Stimulated activated CD4-positive, alpha-beta T cell treated with anti-CD3 and anti-CD28 coated beads, Interleukin-4, amount 100 ng/mL, for 1 hour (primary cell): ENCODE measurements around the gene COL9A1.

ENCODE experiments used
- DNase-seq: peaks from one replicate; pipeline ENCODE4 v3.0.0-alpha.2; 2020

COL9A1 gene

DNA sequence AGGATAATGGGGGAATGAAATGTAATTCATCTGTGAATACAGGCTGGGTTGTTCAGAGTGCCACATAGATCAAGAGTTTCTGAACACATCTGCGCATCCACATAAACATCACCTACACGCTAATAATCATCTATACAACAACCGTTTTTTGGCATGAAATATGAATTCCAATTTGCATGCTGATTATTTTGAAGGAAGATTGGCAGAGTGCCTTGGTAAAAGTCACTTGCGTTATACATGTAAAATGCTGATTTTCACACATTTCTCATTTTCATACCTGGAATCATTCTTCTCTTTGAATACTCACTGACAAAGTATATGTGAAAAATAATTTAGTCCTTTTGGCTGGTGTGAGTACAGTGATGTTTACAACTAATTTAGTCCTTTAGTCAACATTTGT, 17.7 kb downstream of the COL9A1 start:
- DNase-seq, result no peak

DNA sequence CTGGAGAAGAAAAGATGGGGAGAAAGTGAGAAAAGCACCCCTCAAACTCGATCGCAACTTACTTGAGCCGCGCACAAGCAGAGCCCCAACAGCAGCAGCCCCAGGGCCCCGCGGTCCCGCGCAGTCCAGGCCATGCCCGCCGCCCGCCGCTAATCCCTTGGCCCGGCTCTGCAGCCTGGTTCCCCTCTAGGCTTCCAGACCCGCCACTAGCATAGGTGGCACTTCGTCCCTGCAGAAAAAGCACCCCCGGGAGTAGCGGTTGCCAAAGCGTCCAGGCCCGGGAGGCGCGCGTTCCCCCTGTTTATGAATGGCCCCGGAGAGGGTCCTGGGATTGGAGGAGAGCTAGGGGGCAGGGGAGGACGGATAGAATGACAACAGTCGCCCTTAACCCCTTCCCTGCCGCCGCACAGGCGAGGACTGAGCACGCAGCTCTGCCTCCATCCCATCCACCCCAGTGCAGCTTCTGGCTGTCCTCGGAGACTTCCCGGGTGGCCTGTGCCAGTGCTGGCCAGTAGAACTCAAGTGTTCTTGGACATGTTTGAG, 19.9 kb downstream of the COL9A1 start:
- DNase-seq, result no peak

DNA sequence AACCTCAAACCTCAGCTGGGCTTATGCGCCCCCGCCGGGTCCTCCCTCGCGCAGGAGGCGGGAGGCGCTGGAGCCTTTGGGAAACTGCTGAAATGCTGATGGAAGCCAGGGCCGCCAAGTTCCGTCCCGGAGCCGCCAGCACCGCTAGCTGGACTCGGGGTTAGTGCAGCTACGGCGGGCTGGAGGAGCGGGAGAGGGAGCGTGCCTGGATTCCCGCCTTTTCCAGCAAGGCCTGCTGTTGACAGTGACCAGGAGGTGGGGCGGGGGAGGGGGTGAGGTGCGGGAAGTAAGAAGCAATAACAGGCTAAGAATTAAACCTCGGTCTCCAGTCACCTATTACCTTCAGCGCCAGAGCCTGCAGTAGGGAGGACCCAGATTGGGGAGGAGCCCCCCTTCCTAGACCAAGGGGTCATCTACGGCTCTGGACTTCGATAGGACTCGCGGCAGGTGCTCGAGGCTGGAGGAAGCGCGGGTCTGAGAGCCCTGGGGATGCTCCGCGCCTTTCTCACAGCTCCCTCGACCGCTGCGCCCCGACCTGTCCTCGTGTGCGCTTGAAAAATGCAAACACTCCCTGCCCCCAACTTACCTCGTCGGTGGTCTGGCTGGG, 20.5 kb downstream of the COL9A1 start:
- no peak for DNase-seq

DNA sequence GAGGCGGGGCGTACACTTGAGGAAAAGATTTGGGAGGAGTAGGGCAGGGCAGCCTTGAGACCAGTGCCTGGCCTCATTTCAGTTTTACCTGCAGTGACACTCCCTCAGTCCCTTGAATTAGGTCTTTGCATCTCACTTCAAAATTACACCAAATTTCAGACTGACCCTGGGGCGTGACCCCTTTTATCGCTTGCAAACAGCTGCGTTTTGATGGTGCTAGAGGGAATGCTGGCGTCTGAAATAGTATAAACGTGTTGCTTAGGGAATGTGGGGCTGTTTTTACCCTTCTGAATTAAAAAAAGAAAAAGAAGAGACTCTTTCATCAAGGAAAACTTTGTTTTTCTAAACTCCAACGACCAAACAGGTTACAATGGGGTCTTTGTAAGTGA, 21.0 kb downstream of the COL9A1 start:
- DNase-seq, result no peak

DNA sequence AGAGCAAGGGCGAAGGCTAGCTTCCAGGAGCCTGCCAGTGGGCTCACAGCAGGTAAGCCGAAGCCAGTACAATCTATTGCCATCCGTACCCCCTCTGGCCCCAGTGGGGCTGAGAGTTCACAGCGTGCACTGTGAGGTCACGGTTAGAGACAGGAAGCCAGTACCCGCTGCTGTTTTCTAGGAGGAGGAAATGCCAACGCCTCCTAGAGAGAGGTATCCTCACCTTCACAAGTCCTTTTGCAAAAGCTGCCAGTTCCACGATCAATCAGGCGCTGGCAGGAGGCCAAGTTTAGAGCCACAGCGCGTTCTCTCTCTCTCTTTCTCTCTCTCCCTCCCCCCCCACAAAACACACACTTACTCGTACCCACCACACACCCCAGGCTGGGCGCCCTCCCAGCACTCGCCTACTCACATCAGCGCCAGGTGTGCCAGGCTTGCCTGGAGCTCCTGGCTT, 22.5 kb downstream of the COL9A1 start:
- no peak for DNase-seq

DNA sequence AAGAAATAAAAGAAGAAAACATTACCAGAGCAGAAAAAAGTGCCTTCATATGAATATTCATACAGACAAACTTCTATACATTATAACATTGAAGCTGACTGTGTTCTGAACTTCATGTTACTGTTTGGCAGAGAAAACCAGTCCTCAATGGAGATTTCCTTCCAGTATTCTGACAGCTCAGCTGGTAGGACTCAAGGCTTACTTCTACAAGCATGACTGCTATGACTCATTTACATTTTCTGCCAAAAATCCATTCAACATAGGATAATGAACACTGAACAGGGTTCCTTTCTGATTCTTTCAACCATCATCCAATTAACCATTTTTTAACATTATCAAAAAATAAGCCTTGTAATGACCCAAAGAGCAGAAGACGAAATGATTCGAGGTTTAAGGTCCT, 25.4 kb downstream of the COL9A1 start:
- no peak for DNase-seq

DNA sequence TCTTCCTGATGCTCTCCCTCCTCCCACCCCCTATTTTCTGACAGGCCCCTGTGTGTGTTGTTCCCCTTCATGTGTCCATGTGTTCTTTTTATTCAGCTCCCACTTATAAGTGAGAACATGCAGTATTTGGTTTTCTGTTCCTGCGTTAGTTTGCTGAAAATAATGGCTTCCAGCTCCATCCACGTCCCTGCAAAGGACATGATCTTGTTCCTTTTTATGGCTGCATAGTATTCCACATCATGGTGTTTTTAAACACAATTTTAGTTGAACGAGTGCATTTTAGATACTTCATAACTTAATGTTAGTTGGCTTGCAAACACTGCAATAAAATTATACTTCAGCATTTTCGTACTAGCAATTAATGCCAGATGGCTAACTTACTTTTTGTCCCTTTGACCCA, 28.5 kb downstream of the COL9A1 start:
- DNase-seq, result no peak

DNA sequence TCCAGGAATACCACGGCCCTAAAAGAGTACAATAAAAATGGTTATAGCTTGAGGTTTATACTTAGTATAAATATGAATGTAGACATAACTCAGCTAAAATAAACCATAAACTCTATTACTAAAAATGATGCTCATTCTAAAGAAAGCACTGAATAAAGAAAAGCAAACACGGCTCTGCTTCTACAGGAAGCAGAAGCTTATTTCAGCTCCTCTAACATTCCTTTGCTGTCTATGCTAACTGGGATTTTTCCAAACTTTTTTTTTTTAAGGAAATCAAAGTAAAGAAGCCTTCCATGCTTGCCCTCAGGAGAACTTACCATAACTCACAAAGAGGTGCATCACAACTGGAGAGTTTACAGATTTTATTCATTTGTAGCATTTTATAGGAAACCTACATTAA, 30.8 kb downstream of the COL9A1 start:
- no peak for DNase-seq

DNA sequence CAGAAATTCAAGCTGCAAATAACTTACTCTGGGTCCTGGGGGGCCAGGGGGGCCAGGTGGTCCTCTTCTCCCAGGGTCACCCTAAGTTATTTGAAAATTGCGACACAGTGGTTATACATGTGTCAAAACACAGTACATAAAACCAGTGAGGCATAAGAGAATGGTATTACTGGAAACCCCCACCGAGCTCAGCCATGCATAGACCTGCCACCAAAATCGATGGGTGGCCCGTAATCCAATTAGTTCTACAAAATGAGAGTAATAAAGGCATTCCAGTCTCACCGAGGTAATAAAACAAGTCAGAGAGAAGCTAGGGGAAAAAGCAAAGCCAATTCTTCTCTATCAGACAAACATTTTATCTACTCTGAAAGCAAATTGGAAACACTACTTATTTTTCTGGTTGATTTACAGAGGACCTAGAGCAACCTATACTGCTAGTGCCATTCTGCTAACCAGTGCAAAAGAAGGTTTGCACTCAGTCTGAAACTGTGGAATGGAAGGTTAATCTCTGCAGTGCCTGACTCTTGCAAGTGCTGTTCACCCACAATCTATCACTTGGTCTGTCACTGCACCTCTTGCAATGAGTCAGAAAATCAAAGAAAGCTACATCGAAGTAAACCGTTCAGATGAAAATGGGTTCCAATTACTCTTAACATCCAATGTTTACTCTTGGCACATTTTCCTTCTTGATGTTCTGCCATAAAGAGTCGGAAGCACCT, 32.4 kb downstream of the COL9A1 start:
- no peak for DNase-seq

DNA sequence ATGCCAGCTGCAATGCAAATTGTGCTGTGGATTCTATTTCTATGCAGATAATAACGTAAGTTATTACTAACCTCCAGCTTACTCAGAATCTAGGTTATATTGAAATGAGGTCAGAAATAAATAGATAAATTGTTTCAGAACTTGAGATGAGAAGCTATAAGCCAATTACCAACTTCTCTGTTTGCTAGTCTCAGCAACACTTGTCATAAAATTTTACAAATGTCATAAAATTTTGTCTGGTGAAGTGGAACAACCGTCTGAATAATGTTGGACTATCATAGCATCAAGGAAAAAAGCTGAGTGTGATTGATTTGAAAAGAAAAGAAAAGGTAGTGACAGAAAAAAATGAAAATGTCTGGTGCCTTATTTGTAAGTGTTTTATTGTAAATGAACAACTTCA, 36.7 kb downstream of the COL9A1 start:
- no peak for DNase-seq

DNA sequence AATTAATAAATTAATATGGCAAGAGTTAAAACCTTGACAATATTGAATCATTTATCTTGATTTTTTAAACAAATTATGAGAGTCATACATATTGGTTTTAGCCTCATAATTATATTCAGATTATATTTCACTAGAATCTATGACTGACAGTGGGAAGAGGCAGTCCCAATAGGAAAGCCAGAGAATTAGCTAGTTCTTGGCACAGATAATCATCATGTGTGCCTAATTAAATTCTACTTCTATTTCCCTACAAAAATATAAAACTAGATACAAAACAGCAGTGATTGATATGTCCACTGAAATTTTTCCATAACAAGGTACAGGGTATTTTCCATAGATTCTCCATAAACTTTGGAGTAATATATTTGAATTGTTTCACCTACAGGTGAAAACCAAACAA, 38.6 kb downstream of the COL9A1 start:
- DNase-seq, result no peak

DNA sequence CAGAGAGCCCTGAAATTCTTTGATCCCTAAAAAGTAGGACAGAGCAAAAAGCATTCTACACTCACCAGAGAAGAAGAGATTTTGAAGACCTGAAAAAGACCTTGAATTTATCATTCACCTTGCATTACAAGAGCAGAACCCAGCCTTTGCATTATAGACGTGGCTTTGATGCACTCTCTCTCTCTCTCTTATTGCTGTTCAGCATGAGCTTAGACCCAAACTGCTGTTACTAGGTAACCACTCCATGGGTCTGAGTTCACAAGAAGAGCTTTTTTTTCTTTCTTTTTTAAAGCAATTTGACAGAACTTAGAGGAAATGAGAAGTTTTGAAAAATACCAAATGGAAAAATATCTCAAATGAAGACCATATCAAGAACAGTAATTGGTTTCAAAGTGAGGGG, 44.4 kb downstream of the COL9A1 start:
- DNase-seq, result no peak

DNA sequence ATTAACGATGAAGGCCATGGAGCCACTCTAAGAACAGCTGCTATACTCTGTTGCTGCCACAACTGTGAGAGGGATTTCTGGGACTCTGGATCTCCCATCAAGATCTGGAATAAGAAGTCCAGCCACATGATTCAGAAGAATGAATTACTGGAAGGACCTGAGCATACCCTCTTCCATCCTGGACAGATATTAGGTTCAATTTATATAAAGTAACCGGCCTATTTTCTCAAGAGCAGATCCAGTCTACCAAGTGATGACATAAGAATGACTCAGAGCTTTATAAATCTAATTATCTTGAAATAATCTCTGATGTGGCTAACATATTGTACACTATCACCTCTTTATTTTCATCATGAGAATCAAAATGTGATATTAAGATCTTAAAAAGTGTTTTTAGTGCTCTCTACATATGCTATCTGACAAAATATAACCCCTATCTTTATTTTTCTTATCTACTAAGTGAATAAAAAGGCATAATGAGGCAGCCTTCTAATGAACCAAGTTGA, 45.1 kb downstream of the COL9A1 start:
- no peak for DNase-seq

DNA sequence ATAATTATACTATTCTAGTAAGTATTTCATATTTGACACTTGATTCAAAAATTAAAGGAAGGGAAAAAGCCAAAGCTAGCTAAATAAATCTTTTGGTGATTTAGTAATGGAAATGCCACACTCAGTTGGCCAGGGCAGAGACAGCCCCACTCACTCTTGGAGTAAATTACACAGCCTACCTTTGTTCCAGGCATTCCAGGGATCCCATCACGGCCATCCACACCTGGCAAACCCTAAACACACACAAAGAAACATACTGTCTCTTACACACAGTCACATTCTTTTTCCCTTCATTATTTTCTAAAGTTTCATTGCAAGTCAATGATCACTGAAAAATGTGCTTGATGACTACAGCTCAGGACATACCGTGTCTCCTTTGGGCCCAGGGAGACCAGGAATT, 48.1 kb downstream of the COL9A1 start:
- no peak for DNase-seq

DNA sequence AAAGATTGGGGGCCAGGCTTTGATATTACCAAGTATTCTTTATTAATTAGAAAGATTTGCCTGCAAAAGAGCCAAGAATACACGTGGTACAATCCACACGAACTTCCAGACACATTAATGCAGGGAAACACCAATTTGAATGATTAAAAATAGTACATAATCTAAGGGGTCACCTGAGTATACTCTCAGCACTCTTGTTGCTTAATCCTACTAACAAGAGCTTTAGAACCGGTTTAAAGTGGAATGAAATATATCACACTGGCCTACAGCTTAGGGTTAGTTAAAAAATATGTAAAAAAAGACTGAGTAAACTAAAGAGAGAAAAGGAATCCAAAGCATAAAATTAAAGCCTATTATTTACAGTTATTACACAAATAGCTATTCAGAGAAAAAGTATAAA, 49.0 kb downstream of the COL9A1 start:
- no peak for DNase-seq

DNA sequence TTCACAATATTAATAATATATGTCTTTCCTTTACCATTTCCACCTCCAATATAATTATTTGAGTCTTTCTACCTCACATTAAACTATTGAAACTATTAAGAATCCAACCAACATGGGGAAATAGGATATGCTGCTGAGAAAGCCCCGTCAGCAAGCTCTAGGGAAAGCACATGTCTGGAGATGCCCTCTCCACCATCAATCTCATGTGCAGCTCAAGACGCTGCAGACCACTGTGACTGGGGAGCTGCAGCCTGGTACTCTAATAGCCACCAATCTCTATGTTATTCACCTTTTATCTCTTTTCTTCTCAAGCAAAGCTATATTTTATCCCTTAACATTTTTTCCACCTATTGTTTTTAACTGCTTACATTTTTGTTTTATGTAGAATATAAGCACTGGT, 50.3 kb downstream of the COL9A1 start:
- no peak for DNase-seq

DNA sequence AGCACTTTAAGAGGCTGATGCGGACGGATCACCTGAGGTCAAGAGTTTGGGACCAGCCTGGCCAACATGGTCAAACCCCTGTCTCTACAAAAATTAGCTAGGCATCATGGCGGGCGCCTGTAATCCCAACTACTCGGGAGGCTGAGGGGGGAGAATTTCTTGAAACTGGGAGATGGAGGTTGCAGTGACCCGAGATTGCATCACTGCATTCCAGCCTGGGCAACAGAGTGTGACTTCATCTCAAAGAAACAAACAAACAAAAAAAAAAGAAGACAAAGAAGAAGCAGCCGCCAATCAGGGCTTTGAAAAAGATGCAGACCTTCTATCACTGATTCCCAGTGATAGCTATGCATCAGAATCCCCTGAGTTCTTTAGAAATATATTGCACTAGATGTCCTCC, 56.8 kb downstream of the COL9A1 start:
- DNase-seq, result no peak

DNA sequence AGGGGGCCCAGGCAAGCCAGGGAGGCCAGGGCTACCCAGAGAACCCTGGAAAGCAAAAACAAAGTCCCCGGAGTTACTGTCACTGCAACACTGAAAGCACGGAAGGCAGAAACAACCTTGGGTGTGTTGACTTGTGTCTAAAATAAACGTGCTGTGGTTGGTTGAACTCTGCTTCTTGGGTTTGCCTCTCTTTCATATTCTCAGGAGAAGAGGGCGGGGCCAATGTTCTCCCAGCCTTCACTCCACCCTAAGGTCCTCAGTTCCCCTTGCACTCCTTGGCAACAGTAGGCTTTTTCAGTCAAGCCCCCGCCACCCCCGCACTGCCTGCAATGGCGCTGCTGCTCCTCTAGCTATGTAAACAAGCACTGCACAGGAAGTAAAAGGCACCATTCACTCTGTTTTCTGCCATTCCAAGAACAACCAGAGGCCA, 60.9 kb downstream of the COL9A1 start:
- no peak for DNase-seq

DNA sequence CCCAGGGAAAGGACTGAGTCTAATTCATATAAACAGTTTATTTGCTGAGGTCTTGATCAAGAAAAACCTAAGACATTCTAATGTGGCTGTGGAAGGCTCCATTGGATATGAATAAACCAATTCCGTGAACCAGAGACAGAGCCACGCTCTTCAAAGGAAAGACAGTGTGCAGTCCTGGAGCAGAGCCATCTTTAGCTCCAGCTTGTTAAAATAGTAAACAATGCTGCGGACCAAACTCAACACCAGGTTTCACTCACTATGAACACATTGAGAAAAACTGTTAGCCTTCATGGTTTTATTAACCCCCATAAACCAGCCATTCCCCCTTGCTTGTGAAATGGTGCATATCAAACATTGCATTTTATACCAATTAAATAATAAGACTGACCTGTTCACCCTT, 61.9 kb downstream of the COL9A1 start:
- no peak for DNase-seq

DNA sequence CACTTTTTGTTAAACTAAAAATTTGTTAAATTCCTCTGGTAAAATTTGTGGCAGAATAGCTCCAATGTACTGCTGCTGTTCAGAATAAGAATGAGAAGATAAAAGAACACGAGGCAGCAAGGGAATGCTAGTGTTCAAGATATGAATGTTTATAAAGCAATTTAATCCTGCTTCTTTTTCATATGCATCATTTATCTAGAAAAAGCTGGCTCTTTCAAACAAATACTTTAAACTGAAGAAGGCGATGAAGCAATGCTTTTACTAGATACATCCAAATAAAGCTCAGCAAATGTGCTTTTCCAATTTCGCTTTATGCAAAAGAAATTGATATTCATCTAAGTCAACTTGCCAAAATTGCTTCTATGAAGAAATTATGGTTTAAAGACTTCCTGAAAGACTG, 66.5 kb downstream of the COL9A1 start:
- no peak for DNase-seq

DNA sequence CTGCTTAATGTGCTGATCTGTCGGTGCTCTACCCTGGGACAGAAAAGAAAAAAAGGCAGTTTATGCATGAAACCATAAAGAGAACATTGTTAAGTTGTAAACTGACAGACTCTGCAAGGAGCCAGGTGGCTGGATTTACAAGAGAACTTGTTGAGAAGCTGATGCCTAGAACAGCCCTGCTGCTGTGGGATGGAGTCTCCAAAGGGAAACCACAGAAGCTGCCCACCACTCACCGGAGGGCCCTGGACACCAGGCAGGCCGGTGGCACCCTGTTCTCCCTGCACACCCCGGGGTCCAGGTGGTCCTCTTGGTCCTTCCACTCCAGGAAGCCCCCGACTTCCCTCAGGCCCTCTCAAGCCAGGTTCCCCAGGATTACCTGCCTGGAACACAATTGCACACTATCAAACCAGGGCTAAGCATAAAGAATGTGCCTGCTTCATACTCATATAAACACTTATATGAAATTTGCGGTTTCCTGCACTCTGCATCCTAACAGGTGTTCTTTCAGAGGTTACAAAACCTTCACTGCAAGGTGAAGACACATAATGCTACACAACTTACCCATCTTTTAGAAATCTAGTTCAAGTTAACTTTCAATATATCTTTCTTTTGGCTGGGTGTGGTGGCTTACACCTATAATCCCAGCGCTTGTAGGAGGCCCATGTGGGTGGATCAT, 68.2 kb downstream of the COL9A1 start:
- DNase-seq, result no peak

DNA sequence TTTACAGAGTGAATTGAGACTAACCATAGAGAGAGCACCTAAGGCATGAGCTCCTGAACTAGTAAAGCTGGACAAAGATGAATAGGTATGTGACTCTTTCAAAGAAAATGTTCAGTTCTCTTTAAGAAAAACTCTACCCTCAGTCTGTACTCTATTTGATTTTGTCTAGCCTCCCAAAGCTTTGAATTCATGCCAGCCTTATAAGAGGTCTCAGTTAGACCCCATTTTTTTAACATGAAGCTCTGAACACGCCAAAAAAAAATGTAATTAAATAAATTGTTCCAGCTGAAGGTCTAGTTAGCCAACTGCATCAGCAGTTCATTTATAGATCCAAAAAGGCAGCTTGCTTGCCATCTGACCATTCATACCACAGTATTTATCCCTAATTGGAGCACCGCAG, 71.6 kb downstream of the COL9A1 start:
- no peak for DNase-seq

DNA sequence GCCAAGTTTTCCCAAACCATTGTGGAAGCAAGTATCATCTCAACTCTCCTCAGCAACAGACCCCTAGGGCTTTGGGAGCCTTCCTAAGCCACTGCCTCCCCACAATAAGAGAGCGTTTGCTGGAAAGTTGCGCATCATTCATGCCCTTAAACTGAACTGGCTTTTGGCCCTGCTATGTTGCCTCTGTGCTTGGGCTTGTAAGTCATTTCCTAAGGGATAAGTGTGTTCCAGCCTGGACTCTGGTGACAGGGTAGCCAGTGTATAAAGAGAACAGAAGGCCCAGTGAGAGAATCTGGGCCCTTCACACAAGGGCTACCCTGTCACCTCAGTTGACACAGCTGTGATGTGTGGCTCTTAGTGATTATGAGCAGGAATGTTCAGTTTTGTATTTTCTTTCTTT, 77.8 kb downstream of the COL9A1 start:
- DNase-seq, result no peak

DNA sequence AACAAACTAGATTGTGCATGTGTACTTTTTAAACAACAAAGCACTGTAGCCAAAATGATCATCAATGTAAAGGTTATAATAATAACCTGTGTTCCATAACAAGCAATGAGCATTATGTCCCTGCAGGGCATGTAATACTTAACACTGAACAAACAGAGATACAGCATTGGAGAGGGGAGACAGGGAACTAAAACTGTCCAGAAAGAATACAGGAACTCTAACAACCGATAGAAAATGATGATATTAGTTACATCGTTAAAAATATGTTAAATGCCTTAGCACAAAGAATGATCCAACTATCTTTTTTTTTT, 80.5 kb downstream of the COL9A1 start:
- DNase-seq, result no peak
